ENCODE results near the gene M1AP.

M1AP gene

DNA sequence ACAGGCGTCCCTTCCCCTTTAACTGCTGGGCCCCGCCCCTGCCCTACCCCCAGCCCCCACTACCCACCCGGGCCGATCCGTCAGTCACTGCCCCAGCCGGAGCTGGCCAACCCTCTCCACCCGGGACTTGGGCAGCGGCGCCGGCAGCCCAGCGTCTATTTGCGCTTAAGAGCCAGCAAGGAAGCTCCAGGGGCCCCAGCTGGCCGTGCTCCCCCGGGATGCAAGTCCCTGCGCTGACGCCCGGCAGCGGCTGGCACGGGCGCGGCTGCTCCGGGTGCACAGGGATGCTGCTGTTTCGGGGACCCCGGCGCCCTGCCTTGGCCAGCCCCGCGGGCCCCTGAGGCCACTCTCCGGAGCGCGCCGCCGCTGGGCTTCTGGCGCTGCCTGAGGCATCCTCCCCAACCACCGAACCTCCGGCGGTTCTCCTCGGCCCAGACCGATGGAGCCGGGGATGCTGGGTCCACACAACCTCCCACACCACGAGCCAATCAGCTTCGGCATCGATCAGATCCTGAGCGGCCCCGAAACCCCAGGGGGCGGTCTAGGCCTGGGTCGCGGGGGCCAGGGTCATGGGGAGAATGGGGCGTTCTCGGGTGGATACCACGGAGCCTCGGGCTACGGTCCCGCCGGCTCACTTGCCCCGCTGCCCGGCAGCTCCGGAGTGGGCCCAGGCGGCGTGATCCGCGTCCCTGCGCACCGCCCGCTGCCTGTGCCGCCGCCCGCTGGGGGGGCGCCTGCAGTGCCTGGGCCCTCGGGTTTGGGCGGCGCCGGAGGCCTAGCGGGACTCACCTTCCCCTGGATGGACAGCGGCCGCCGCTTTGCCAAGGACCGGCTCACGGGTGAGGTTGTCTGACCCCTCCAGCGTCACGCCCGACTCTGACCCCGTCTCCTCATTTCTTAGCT is 133.5 kb downstream of the M1AP start, which contains the start of gene TLX2:
TLX2 (plus strand) TSS at position 83 of the 903 bp plus-strand sequence; CDS start at position 440, 357 bp downstream.
- in situ Hi-C loops (cut with MboI; ENCODE audit: low pct_unique_long_range_greater_than_20kb, low sequenced_read_pairs) = no loop called here
- DNase-seq = no peak

DNA sequence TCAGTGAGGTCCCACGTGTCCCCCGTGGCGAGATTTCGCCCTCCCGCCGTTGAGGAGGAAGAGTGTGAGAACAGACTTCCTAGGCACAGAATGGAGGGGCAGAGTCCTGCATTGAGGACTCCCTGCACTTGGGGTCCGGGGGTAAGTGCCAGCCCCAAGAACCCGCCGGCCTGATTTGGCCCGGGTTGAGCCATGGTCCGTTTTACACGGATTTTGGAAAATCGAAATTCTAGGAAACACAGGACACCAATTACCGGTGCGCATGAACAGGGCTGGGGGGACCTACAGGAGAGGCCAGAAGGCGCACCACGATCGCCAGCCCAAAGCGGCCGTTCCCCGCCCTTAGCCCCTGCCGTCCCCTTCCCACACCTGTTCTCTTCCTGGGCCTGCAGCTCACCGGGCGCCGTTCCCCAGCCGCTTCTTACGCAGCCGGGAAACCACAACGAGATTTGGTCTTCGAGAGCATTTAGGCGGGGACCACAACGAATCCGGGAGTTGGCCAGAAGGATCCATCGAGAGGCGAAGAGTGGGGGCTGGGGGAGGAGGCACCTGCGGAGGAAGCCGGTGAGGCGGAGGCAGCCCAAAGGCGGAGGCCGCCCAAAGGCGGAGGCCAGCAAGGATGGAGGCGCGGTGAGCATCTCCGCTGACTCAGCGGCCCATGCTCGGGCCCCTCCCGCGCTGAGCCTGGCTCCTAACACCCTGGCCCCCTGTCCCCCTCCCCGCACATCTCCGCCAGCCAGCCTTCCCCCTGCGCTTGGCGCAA is 134.3 kb downstream of the M1AP start:
- no peak for DNase-seq
- in situ Hi-C loops (cut with MboI; ENCODE audit: low pct_unique_long_range_greater_than_20kb, low sequenced_read_pairs) = no loop called here

DNA sequence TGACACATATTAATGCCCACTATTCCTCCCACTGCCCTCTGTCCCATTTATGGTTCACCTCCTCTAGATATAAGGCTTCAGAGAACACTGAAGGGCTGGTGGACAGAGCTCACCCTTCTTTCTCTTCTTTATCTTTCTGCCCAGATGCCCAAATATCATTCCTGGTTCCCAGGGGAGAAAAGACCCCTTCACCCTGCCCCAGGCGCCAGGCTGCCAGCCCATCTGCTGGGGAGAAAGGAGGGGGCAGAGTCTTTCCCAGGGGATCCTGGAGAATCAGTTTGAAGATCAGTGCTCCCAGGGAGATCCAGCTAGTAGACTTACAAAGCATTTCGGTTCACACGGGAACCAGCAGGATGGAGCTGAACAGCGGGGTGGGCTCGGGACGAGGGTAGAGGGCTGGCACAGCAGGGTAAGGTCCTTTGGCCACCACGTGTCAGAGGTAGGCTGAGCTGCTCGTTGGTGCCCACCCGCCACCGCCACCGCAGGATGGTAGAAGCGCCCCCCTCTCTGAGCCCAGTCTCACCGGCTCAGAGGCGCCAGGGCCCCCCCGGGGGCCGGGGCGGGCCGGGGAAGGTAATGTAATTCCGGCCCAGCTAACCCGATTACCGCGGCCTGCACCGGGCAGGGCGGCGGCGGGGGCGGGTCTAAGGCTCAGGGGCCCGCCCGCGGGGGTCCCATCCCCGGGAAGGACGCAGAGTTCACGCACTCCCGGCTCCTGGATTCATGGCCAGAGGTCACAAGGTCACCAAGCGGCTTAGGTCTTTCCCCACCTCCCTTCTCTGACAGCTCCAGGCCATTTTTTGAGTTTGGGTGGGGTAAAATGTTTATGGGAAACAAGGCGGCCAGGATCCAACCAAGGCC is 135.2 kb downstream of the M1AP start:
- in situ Hi-C loops (cut with MboI; ENCODE audit: low pct_unique_long_range_greater_than_20kb, low sequenced_read_pairs) = no loop called here
- no peak for DNase-seq

DNA sequence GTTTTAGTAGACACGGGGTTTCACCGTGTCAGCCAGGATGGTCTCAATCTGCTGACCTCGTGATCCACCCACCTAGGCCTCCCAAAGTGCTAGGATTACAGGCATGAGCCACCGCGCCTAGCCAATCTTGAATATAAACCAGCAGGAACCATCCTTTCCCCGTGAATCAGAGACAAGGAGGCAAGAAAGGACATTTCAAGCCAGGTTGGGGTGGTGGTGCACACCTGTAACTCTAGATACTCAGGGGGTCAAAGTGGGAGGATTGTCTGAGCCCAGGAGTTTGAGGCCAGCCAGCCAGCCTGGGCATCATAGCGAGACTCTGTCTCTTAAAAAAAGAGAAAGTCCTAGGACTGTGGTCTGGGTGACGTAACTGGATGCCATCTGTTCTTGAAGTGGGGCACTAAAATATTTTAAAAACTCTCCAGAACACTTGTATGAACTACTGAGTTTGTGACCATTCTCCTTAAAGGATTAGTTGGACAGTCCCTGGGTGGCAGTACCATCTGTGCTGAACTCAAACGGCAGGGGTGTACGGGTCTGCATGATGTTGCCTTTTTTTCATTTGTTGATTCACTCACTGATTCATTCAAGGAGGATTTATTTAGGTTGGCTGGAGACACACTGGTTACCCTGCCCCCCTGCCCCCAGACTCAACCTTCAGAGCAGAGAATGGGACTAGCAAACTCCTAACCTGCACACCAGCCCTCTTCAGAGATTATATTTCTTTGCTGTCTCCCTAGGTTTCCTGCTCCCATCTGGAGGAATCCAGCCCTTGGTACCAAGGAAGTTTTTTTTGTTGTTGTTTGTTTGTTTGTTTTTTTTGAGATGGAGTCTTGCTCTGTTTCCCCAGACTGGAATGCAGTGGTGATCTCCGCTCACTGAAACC is 136.8 kb downstream of the M1AP start:
- DNase-seq = no peak
- in situ Hi-C loops (cut with MboI; ENCODE audit: low pct_unique_long_range_greater_than_20kb, low sequenced_read_pairs) = no loop called here

DNA sequence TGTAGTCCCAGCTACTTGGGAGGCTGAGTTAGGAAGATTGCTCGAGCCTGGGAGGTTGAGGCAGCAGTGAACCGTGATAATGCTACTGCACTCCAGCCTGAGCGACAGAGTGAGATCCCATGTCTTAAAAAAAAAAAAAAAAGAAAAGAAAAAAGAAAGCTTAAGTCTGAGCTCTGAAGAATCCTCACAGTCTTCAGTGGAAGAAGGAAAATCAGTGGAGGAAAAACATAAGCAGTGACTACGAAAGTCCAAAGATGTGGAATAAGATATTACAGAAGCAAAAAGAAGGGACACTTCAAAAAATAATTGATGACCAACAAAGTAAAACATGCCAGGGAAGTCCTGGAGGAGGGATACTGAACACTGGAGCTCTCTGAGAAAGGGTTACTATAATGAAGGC is 137.9 kb downstream of the M1AP start:
- no peak for DNase-seq
- in situ Hi-C loops (cut with MboI; ENCODE audit: low pct_unique_long_range_greater_than_20kb, low sequenced_read_pairs) = no loop called here

DNA sequence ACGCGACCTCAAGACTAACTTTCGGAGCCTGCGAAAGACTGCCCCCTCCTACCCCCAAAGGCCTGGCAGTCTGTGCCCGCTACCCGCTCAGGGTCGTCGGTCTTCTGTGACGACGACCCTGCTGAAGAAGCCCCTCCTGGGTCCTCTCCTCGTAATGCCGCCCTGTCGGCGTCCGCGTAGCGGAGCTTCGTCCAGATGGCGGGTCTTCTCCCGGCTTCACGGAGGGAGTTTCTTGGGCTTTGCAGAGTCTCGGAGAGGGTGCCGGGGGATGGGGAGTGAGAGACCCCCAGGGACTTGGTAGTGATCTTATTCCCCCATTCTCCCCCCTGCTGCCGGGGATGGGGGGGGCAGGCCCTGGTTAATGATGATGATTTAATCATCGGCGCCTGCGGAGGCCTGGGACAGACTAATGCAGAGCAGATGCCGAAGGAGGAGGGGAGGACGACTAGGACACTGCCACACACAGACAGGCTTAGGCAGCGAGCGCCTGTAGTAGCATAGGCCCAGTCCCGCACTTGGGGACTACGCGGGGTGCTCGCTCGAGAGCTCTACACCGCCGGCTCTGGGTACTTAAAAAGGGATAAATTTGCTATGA is 140.1 kb downstream of the M1AP start:
- DNase-seq = no peak
- in situ Hi-C loops (cut with MboI; ENCODE audit: low pct_unique_long_range_greater_than_20kb, low sequenced_read_pairs) = no loop called here

Data from KBM-7 (cell line).